ENCODE measurements around the gene ACAP3. TPM values are rescaled to one million over a fixed set of nuclear protein-coding genes. Genes with fewer than 3 reads are reported as not detected.

The ACAP3 gene
- total RNA-seq, 4 donors from 2014 or later = 78.1 to 156 (median 110) TPM

GRCh38 chr1:1335283-1335682 lies 27.6 kb upstream of the ACAP3 start:
- H3K9me3 ChIP-seq = no peaks in the 10 kb centered on the region
- H3K27ac ChIP-seq = no peak overlapping the region
- TF ChIP-seq, protein P1, sequence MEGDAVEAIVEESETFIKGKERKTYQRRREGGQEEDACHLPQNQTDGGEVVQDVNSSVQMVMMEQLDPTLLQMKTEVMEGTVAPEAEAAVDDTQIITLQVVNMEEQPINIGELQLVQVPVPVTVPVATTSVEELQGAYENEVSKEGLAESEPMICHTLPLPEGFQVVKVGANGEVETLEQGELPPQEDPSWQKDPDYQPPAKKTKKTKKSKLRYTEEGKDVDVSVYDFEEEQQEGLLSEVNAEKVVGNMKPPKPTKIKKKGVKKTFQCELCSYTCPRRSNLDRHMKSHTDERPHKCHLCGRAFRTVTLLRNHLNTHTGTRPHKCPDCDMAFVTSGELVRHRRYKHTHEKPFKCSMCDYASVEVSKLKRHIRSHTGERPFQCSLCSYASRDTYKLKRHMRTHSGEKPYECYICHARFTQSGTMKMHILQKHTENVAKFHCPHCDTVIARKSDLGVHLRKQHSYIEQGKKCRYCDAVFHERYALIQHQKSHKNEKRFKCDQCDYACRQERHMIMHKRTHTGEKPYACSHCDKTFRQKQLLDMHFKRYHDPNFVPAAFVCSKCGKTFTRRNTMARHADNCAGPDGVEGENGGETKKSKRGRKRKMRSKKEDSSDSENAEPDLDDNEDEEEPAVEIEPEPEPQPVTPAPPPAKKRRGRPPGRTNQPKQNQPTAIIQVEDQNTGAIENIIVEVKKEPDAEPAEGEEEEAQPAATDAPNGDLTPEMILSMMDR (IDR thresholded peaks at IDR 0.05) = no peak
- TF ChIP-seq POLR2A (IDR thresholded peaks at IDR 0.05) = no peak
- H3K4me1 ChIP-seq = peaks cover 0 to 11% (median 6%) of the 10 kb centered on the region in 4 donors
- DNase-seq = no peak
- H3K36me3 ChIP-seq = peaks cover 0 to 44% (median 0%) of the 10 kb centered on the region in 3 donors
- H3K27me3 ChIP-seq = no peaks in the 10 kb centered on the region
- H3K4me3 ChIP-seq = no peak overlapping the region

DNA sequence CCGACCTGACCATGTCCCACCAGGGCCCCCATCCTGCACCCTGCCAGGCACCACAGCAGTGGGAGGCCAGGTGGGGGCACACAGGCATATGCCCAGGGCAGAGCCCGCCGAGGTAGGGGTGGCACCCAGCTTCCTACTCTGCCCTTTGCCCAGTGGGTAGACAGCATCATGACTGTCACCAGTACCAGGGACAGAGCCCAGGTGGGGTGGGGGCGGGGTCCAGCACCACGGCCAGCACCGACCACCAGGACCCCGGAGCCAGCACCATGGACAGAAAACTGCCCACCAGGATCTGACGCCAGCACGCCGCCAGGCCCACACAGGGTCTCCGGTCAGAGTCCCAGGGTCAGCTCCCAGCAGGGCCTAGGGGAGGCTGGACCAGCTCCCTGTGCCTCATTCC lies 27.1 kb upstream of the ACAP3 start:
- DNase-seq = no peak
- H3K27me3 ChIP-seq = no peaks in the 10 kb centered on the region
- no peak overlapping the region for H3K4me3 ChIP-seq
- peaks cover 0 to 11% (median 6%) of the 10 kb centered on the region in 4 donors for H3K4me1 ChIP-seq
- no peak for TF ChIP-seq POLR2A (IDR thresholded peaks at IDR 0.05)
- TF ChIP-seq, protein P1 (IDR thresholded peaks at IDR 0.05) = no peak
- peaks cover 0 to 39% (median 0%) of the 10 kb centered on the region in 3 donors for H3K36me3 ChIP-seq
- H3K27ac ChIP-seq = no peak overlapping the region
- H3K9me3 ChIP-seq = no peaks in the 10 kb centered on the region

DNA sequence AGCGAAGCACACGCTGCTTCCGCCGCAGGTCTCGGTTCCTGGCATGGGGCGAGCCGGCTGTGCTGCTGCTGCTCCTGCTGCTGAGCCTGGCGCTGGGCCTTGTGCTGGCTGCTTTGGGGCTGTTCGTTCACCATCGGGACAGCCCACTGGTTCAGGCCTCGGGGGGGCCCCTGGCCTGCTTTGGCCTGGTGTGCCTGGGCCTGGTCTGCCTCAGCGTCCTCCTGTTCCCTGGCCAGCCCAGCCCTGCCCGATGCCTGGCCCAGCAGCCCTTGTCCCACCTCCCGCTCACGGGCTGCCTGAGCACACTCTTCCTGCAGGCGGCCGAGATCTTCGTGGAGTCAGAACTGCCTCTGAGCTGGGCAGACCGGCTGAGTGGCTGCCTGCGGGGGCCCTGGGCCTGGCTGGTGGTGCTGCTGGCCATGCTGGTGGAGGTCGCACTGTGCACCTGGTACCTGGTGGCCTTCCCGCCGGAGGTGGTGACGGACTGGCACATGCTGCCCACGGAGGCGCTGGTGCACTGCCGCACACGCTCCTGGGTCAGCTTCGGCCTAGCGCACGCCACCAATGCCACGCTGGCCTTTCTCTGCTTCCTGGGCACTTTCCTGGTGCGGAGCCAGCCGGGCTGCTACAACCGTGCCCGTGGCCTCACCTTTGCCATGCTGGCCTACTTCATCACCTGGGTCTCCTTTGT lies 26.0 kb upstream of the ACAP3 start:
- Histone ChIP-seq H3K36me3 (peaks cover 0 to 31% (median 0%) of the 10 kb centered on the region in 3 donors), H3K27ac (no peak overlapping the region), H3K9me3 (no peaks in the 10 kb centered on the region), H3K27me3 (no peaks in the 10 kb centered on the region), H3K4me1 (peaks cover 0 to 11% (median 6%) of the 10 kb centered on the region in 4 donors), H3K4me3 (no peak overlapping the region)
- no peak for DNase-seq
- no peak for TF ChIP-seq POLR2A (IDR thresholded peaks at IDR 0.05)
- TF ChIP-seq, protein P1 (IDR thresholded peaks at IDR 0.05) = no peak

DNA sequence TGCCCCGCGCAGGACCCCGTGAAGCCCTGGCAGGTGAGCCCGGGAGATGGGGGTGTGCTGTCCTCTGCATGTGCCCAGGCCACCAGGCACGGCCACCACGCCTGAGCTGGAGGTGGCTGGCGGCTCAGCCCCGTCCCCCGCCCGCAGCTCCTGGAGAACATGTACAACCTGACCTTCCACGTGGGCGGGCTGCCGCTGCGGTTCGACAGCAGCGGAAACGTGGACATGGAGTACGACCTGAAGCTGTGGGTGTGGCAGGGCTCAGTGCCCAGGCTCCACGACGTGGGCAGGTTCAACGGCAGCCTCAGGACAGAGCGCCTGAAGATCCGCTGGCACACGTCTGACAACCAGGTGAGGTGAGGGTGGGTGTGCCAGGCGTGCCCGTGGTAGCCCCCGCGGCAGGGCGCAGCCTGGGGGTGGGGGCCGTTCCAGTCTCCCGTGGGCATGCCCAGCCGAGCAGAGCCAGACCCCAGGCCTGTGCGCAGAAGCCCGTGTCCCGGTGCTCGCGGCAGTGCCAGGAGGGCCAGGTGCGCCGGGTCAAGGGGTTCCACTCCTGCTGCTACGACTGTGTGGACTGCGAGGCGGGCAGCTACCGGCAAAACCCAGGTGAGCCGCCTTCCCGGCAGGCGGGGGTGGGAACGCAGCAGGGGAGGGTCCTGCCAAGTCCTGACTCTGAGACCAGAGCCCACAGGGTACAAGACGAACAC lies 25.2 kb upstream of the ACAP3 start:
- DNase-seq = peak in 2 of 3 donors; percentile 80

GRCh38 chr1:1332031-1332755 lies 24.5 kb upstream of the ACAP3 start:
- Histone ChIP-seq H3K4me3 (no peak overlapping the region), H3K27ac (no peak overlapping the region), H3K36me3 (peaks cover 0 to 35% (median 0%) of the 10 kb centered on the region in 3 donors), H3K27me3 (no peaks in the 10 kb centered on the region), H3K4me1 (peaks cover 0 to 11% (median 6%) of the 10 kb centered on the region in 4 donors), H3K9me3 (no peaks in the 10 kb centered on the region)
- TF ChIP-seq, protein P1 (IDR thresholded peaks at IDR 0.05) = no peak
- no peak for TF ChIP-seq POLR2A (IDR thresholded peaks at IDR 0.05)
- no peak for DNase-seq

More for the DNA sequence above, 25.2 kb upstream of the ACAP3 start:
- Histone ChIP-seq H3K27ac (no peak overlapping the region), H3K36me3 (peaks cover 0 to 32% (median 0%) of the 10 kb centered on the region in 3 donors), H3K4me1 (peaks cover 0 to 11% (median 6%) of the 10 kb centered on the region in 4 donors), H3K4me3 (no peak overlapping the region), H3K9me3 (no peaks in the 10 kb centered on the region), H3K27me3 (no peaks in the 10 kb centered on the region)
- no peak for TF ChIP-seq POLR2A (IDR thresholded peaks at IDR 0.05)
- TF ChIP-seq, protein P1 (IDR thresholded peaks at IDR 0.05) = no peak

All from Peyer's patch (tissue), 4 donors.